GM12878 (cell line): ENCODE data around the gene MX1. TPM values are rescaled to one million over a fixed set of nuclear protein-coding genes. Genes with fewer than 3 reads are reported as not detected.

Experiments used
- ATAC-seq: fragments of 200-7000 bp; cut with Tn5 transposase; 3 replicates; pipeline ENCODE4 v1.9.1; 2020; ENCODE audit warnings: mild to moderate bottlenecking, moderate library complexity
- BruUV-seq: library from RNA; stranded (reverse); fragments of 400-500 nt; replicated peaks from 2 replicates; lab custom pipeline; 2021; lab: Mats Ljungman, UMichigan
- CTCF ChIA-PET: fragments of 300-600 bp; sonication (Branson Sonifier 250); formaldehyde crosslinking; extraction: SDS; loops from one replicate; lab custom pipeline; 2021; ENCODE audit warnings: inconsistent platforms; lab: Yijun Ruan, JAX
- POLR2A ChIA-PET: fragments of 350-600 bp; formaldehyde crosslinking; extraction: SDS; loops from one replicate; lab custom pipeline; 2021; ENCODE audit warnings: inconsistent platforms; lab: Charles Lee
- RAD21 ChIA-PET: fragments of 300-600 bp; sonication (Branson Sonifier 250); formaldehyde crosslinking; loops from one replicate; lab custom pipeline; 2023; ENCODE audit warnings: antibody characterized with exemption; ENCODE audit not compliant: unreplicated experiment; lab: Charles Lee
- SMC1A ChIA-PET: fragments of 300-600 bp; sonication (Branson Sonifier 250); formaldehyde crosslinking; loops from one replicate; lab custom pipeline; 2023; ENCODE audit not compliant: unreplicated experiment, uncharacterized antibody; lab: Charles Lee
- DNase-seq: peaks from one replicate; pipeline ENCODE4 v3.0.0-alpha.2; 2011; ENCODE audit warnings: low read depth, low spot score
- FAIRE-seq: peaks from 3 replicates; lab custom pipeline; 2011; peaks lifted over from hg19 to GRCh38; lab: Jason Lieb, UNC
- H2AFZ ChIP-seq: 2 replicates; pipeline ENCODE4 v1.6.0; 2011; ENCODE audit warnings: low read depth, low read length, control low read depth; ENCODE audit not compliant: control insufficient read depth
- H3K27ac ChIP-seq: 2 replicates; pipeline ENCODE4 v1.5.1; 2011; ENCODE audit warnings: control low read depth; ENCODE audit not compliant: control insufficient read depth, insufficient read depth
- H3K27me3 ChIP-seq, 2 experiments: replicated peaks in 1 of 2; 2 replicates each; pipeline versions ENCODE4 v1.6.0 to v1.6.1; 2011; ENCODE audit warnings: low read length in 1 of 2; ENCODE audit not compliant: control insufficient read depth in 2 of 2, insufficient read depth in 2 of 2
- H3K36me3 ChIP-seq, 2 experiments: 2 replicates each; pipeline ENCODE4 v1.5.1; 2011; ENCODE audit warnings: low read length in 1 of 2; ENCODE audit not compliant: control insufficient read depth in 2 of 2, insufficient read depth in 2 of 2
- H3K4me1 ChIP-seq: 2 replicates; pipeline ENCODE4 v1.6.1; 2011; ENCODE audit warnings: mild to moderate bottlenecking, low read length, moderate library complexity, mixed read lengths; ENCODE audit not compliant: control insufficient read depth, insufficient read depth
- H3K4me2 ChIP-seq: 2 replicates; pipeline ENCODE4 v1.6.0; 2011; ENCODE audit warnings: control low read depth; ENCODE audit not compliant: control insufficient read depth, insufficient read depth
- H3K4me3 ChIP-seq: fragments of 200-600 bp; sonication (generic); 2 replicates; pipeline ENCODE4 v1.5.1; 2016
- H3K79me2 ChIP-seq: 2 replicates; pipeline ENCODE4 v1.6.0; 2011; ENCODE audit warnings: low read length; ENCODE audit not compliant: control insufficient read depth, insufficient read depth
- H3K9ac ChIP-seq: 2 replicates; pipeline ENCODE4 v1.8.0; 2011; ENCODE audit warnings: low read length, control low read depth, mixed read lengths; ENCODE audit not compliant: control insufficient read depth, insufficient read depth
- H3K9me3 ChIP-seq: replicated peaks from 3 replicates; pipeline ENCODE4 v1.5.1; 2011; ENCODE audit warnings: mild to moderate bottlenecking, low read length; ENCODE audit not compliant: control insufficient read depth, insufficient read depth
- H4K20me1 ChIP-seq: 2 replicates; pipeline ENCODE4 v1.6.0; 2011; ENCODE audit not compliant: control insufficient read depth, insufficient read depth
- CEBPZ ChIP-seq: fragments of 150-350 bp; IDR thresholded peaks from 2 replicates; pipeline ENCODE4 v1.6.1; 2016; ENCODE audit warnings: low read depth, low read length
- HSF1 ChIP-seq: fragments of 150-350 bp; IDR thresholded peaks from 2 replicates; pipeline ENCODE4 v1.6.1; 2014; ENCODE audit warnings: mild to moderate bottlenecking, low read depth, low read length
- IKZF1 ChIP-seq: fragments of 450-650 bp; conservative IDR thresholded peaks from 2 replicates; pipeline ENCODE4 v1.6.1; 2017; ENCODE audit warnings: antibody characterized with exemption, mild to moderate bottlenecking
- KLF5 ChIP-seq: fragments of 450-650 bp; IDR thresholded peaks from 2 replicates; pipeline ENCODE4 v1.6.1; 2014; ENCODE audit warnings: mild to moderate bottlenecking; ENCODE audit not compliant: partially characterized antibody
- NFYB ChIP-seq: IDR thresholded peaks from 2 replicates; pipeline ENCODE4 v1.6.1; 2011; ENCODE audit warnings: low read depth, mild to moderate bottlenecking, low read length, improper control_type of control experiment, moderate library complexity; ENCODE audit not compliant: insufficient read depth
- POLR2A ChIP-seq: IDR thresholded peaks from 2 replicates; pipeline ENCODE4 v1.6.1; 2011; ENCODE audit warnings: low read depth, mild to moderate bottlenecking, low read length
- POLR2AphosphoS5 ChIP-seq: IDR thresholded peaks from 2 replicates; pipeline ENCODE4 v1.6.1; 2011; ENCODE audit warnings: mild to moderate bottlenecking, low read length, inconsistent platforms
- SRF ChIP-seq, 2 experiments: IDR thresholded peaks; 2 replicates each; pipeline ENCODE4 v1.6.1; 2011; ENCODE audit warnings: low read depth in 2 of 2, low read length in 2 of 2, mild to moderate bottlenecking in 1 of 2, moderate library complexity in 1 of 2
- TCF3 ChIP-seq: IDR thresholded peaks from 2 replicates; pipeline ENCODE4 v1.6.1; 2012; ENCODE audit warnings: low read depth, mild to moderate bottlenecking, low read length, borderline replicate concordance; ENCODE audit not compliant: insufficient read depth
- ZZZ3 ChIP-seq: IDR thresholded peaks from 2 replicates; pipeline ENCODE4 v1.6.1; 2011; ENCODE audit warnings: low read depth; ENCODE audit not compliant: control insufficient read depth, insufficient read length
- WGBS: methylation state at CpG from one replicate; pipeline ENCODE4 v1.1.6; 2016; ENCODE audit warnings: low lambda C conversion rate; ENCODE audit not compliant: insufficient replicate concordance, insufficient coverage; ENCODE audit errors: missing lambda C conversion rate; 5-methylcytosine and 5-hydroxymethylcytosine counted together
- in situ Hi-C: fragments of 300-500 bp; cut with MboI; formaldehyde crosslinking; loops from 9 replicates; pipeline ENCODE4 v1.14.3; 2018; ENCODE audit warnings: mixed read lengths
- intact Hi-C: fragments of 100-400 bp; cut with micrococcal nuclease; formaldehyde crosslinking; loops from one replicate; pipeline ENCODE4 v1.14.2; 2022; ENCODE audit not compliant: unreplicated experiment
- polyA plus RNA-seq, 11 experiments: library from polyadenylated mRNA; depleted of rRNA in 4 of 11; unstranded in 6 of 11; stranded (reverse) in 5 of 11; fragments of >200 nt; fragmentation: Nextera tagmentation in 4 of 11; fragmentation: Illumina TruSeq in 1 of 11; extraction: Ambion mirVana in 4 of 11; extraction: Trizol in 1 of 11; gene quantifications; 1 replicate in 1 of 11; 2 replicates in 10 of 11; pipeline versions ENCODE4 v1.2.1 to v1.2.3, GENCODE V29; 2011 to 2016; ENCODE audit warnings: inconsistent platforms in 2 of 11, missing spikeins in 2 of 11, low read depth in 1 of 11
- total RNA-seq, 4 experiments: library from RNA; depleted of rRNA in 3 of 4; stranded (reverse); fragments of >200 nt in 3 of 4; fragmentation: Illumina TruSeq in 1 of 4; extraction: Trizol in 1 of 4; gene quantifications; 2 replicates each; pipeline versions ENCODE4 v1.2.1 to v1.2.3, GENCODE V29; 2013 to 2021

MX1 gene
- total and polyA plus RNA-seq, 10 of the 15 experiments (the other 5 are each of a cell fraction or from before 2014, with no cell fraction given): 75.9 to 385 (median 302) TPM

GRCh38 chr21:41442481-41443186 lies 16.6 kb downstream of the MX1 start:
- Histone ChIP-seq H4K20me1 (peaks cover 15% of the 10 kb centered on the region), H3K79me2 (peaks cover 1% of the 10 kb centered on the region), H3K4me3 (no peak overlapping the region), H3K4me1 (no peaks in the 10 kb centered on the region), H3K27me3 (no peaks in the 10 kb centered on the region), H3K9ac (no peak overlapping the region), H3K4me2 (no peak overlapping the region), H3K9me3 (no peaks in the 10 kb centered on the region), H2AFZ (no peak overlapping the region), H3K27ac (no peak overlapping the region), H3K36me3 (peaks cover 35 to 90% of the 10 kb centered on the region in 2 experiments)
- DNase-seq (no peak), FAIRE-seq (peak; percentile 49), ATAC-seq (no peak)
- 100% methylated on average over 2 of the region's 2 CpGs for WGBS
- intact Hi-C loops: no loop called here
- POLR2A ChIA-PET: no interaction called here
- CTCF ChIA-PET: interaction anchor here (2.3 kb wide), 1 partner anchor 31 kb away, joined by 12 read pairs; no protein-coding TSS in a partner anchor
- BruUV-seq: TSS peak; percentile 5
- RAD21 ChIA-PET: no interaction called here
- TF ChIP-seq KLF5 (no peak), TCF3 (no peak), HSF1 (no peak), NFYB (no peak), ZZZ3 (no peak), CEBPZ (no peak), POLR2AphosphoS5 (peak; percentile 42; the same call in 1 of the 2 replicates), IKZF1 (no peak), SRF (IDR thresholded peaks at IDR 0.05; ENCODE audit: low read depth in 2 of 2, low read length in 2 of 2) (no peak), POLR2A (0 out of 2 replicates have a peak, but pooled peaks have one; percentile 36)
- SMC1A ChIA-PET: interaction anchor here (2.3 kb wide), 1 partner anchor 159 kb away, joined by 7 read pairs; no protein-coding TSS in a partner anchor
- in situ Hi-C loops: no loop called here
